Effector CD4-positive, alpha-beta T cell (primary cell): Measurements from ENCODE around the gene SLC4A11. TPM values are rescaled to one million over a fixed set of nuclear protein-coding genes. Genes with fewer than 3 reads are reported as not detected.

Source experiments
- DNase-seq: peaks from one replicate; pipeline ENCODE4 v3.0.0-alpha.2; 2020
- total RNA-seq: gene quantifications from one replicate; lab custom pipeline; 2026; lab: John Stamatoyannopoulos, UW

The SLC4A11 gene
- not detected for total RNA-seq

DNA sequence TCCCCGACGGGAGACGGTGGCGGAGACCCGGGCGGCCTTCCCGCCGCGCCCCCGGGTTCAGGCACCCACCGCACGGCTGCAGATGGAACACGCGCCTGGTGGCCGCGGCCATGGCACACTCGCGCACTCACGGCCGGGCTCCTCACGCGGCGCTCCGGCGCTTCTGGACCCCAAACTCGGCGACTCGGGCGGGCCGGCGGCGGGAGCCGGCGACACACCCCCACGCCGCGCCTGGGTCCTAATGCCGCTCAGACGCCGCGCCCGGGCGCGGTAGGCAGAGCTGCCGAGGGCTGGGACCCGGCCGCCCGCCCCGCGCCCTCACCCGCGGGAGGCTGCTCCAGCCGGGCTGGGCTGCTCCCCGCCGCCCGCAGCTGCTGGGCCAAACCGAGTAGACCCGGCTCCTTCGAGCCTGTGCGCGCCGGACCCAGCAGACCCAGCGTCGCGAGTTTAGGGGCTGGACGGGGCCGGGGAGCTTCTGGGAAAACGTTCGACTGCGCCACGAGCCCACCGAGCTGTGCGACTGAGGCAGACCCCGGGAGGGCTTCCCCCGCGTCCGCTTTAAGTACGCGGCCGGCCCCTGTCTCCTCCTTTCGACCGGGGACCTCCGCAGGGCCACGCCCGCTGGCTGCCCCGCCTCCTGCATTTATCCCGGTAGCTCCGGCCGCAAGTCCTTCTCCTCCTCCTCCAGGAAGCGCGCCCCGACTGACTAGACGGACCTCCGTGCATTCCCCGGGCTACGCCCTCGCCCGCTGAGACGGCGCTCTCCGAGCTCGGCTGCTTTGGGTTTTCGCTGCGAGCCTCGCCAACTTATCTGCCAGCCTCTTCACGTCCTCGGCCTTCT is at the start of gene SLC4A11:
SLC4A11 (minus strand) TSS at position 165 of the 841 bp plus-strand sequence; CDS start at position 112, 53 bp downstream.
- DNase-seq: no peak

DNA sequence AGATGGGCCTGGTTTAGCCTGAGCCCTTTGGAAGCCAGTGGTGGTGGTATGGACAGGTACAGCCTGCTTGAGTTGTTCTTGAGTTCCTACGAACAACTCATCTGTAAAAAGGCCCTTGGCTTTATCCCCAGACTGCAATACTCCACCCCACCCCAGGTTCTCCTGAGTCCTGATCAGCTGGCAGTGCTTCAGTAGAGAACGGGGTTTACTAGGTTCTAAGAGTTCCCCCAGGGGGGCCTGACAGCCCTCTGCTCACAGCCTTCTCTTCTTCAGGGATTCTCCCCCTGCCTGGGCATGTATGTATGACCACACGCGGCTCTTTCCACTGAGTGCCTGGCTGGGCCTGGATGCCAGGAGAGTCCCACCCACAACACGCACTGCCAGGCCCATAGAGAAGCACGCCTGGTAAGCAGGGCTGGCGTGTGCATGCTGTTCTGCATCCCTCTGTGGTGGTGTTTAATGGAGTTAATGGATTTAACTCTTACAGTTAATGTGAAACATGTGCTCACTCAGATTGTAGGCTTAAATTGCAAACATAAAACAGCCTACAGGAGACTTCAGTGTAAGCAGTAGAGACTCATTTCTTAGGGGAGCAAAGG is 44.3 kb upstream of the SLC4A11 start:
- no peak for DNase-seq

DNA sequence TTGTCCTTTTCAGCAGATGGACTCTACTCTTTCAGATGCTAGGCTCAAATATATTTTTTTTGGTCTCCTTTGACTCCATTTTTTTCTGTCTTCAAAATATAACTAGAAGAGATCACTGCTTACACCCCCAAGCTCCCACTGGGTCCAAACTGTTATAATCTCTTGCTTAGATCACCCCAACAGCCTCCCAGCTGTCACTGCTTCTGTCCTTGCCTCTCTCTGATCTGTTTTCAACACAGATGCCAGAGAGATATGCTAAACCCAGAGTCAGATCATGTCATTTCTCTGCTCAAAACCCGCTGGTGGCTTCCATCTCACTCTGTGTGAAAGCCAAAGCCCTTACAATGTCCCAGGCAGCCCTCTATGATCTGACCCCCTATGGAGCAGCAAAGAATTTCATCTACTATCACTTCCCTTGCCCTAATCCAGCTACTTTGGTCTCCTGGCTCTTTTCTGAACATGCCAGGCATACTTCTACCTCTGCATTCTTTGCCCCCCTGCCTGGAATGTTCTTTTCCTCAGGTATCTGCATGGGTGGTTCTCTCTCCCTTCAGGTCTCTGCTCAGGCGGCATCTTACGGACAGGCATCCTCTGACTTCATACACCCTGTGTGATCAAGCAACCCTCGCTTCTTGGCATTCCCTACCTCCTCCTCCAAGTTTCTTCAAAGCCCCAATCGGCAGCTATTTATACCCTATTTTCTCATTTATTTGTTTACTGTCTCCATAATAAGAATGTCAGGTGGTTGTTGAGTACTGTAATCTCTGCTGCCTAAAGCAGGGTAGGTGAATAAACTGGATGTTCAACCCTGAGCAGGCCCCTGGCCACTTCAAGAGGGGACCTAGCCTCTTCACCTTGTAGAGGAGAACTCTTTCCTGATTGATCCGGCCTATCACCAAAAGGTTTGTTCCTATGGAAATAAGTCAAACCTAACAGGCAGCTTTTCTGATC is 43.6 kb upstream of the SLC4A11 start:
- DNase-seq: no peak

DNA sequence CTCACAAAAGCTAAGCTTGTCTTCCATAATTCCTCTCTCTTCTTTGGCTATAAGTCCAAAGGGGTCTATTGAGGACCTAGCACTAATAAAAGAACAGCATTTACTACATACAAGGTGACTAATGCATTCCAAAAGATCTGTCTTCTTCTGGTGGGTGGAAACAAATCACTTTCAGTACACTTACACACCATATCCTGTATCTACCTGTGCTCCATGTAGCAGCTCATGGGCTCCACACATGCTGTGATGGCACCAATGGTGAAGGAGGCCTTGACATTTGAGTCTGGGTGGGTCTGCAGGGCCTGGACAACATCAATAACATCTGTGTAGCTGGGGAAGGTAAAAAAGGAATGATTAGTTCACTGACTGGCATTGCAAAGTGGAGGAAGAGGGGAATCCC is 42.4 kb upstream of the SLC4A11 start:
- DNase-seq: no peak

DNA sequence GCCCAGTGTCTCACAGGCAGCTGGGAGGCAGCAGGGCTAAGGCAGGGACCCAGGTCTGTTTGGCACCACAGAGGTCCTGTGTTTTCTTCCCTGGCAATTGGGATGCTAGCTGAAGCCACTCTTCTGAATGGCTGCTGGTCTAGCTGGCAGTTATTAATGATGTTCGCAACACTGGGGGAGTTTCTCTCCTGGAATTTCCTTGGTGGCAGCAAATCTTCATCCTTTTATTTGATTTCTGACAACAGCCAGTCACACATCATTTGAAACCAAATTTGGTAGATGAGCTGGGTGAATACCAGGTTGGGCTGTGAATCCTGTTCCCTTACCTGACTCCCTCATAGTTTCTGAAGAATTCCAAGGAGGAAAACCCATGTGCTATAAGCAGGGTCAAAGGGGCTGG is 40.8 kb upstream of the SLC4A11 start:
- DNase-seq: no peak

DNA sequence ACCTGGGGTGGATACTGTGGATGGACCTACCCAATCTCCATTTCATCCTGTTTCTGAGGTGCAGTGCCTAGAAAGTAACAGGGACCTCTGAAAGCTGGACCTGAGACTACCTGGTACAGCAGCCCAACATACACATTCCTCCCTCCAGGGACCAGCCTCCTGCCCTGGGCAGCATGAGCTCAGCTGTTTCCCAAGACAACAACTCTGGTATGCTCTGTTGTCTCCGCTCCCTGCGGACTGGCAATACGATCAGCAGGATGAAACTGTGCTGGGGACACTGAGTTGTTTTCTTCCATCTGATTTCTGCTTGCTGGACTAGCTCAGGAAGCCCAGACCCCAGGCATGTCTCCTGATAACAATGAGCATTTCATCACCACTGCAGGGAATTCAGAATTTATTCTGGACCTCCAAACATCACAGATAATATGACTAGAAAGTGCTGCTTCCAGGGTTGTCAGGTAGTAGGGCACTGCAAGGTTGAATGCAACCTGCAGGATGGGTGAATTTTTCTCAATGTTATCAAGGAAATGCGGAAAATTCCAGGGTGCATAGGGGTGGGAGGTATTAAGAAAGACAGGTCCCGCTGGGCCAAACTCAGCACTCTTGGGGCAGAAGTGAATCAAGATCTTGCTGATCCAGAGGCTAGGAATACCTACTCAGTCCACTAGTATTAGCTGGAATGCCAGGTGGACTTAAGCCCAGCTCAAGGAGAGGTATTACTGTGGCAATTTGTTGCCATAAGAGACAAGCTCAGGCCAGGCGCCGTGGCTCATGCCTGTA is 38.9 kb upstream of the SLC4A11 start:
- DNase-seq: no peak

DNA sequence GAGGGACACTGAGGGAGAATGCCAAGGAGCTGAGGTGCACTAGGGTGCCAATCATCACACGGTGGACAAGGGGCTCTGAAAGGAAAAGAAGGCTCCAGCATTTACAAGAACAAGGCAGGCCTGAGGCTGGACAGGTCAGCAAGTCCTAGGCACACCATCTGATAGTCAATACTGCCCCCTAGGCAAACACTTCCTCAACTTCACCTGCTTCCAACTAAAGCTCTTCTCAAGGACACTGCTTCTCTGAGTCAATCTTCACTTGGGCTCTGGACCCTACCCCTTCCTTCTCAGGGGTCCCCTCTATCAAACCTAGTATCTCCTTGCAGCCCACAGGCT is 37.7 kb upstream of the SLC4A11 start:
- DNase-seq: no peak

DNA sequence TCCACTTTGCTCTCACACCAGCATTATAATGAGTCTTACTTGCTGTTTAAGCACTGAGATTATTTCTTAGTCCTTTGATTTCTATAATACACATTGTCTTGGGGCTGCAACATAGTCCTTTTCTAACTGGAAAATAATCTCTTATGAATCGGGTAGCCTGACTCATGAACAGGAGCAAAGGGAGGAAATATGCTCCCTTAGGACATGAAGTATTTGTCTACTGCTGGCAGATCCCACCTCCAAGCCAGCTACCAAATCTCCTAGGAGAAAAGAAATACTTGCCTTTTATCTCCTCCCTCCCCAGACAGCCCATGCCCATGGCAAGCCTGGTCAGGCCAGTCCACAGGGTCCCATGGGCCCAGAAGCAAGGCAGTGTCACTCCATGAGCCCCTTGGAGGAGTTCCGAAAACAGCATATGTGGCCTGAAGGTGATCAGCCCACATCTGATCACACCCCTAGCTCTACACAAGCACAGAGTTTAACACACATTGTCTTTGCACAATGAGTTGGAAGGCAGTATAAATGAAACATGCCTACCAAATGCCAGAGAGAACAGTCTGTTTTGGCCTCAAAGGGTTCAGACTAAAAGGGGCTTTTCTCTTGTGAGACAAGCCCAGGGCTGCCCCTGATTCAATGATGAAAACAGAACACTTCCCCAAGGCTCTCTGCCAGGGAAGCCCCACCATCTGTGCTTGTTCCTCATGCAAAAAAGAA is 37.1 kb upstream of the SLC4A11 start:
- no peak for DNase-seq

DNA sequence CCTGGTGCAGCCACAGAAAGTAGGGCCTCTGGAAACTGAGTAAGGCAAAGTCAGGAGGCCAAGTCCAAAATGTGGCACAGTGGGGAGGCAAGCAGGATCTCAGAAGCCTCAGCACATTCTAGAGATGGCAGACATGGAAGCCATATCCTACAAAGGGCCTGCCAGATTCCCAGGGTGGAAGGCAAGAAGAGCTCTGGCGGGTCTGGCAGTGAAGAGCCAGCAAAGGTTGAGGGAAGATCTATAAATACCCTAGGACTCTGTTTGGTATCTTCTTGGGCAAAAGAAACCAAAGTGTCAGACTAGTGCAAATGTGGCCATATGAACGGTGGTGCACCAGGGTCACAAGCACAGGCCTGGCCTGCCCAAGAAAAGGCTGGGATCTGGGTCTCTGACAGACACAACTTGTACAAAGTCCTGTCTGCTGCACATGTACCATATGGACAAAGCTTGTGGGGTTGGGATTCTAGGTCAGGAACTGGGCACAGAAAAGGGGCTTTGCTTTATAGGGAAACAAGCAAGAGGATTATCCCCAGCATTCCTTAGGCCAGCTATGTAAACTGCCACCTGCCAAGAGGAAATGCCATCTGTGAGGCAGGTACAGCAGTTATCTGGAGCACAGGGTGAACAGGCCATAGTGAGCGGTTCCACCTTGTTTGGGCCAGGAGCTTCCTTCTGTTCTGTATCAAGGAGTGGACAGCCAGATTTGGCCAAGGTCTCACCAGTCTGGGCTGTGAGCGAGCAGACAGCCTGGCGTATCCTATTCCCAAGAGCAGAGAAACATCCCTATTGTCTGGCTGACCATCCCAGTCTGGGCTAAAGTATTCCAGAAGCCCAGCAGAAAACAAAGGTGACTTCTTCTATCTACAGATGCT is 36.3 kb upstream of the SLC4A11 start:
- DNase-seq: no peak

DNA sequence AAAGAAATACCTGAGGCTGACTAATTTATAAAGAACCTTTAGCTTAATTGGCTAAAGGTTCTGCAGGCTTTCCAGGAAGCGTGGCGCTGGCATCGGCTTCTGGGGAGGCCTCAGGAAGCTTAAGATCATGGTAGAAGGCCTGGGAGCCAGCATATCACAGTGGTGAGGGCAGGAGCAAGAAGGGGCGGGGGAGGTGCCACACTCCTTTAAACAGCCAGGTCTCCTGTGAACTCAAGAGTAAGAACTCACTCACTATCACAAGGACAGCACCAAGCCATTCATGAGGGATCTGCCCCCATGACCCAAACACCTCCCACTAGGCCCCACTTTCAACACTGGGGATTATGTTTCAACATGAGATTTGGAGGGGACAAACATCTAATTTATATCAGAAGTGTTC is 34.4 kb upstream of the SLC4A11 start:
- DNase-seq: no peak

DNA sequence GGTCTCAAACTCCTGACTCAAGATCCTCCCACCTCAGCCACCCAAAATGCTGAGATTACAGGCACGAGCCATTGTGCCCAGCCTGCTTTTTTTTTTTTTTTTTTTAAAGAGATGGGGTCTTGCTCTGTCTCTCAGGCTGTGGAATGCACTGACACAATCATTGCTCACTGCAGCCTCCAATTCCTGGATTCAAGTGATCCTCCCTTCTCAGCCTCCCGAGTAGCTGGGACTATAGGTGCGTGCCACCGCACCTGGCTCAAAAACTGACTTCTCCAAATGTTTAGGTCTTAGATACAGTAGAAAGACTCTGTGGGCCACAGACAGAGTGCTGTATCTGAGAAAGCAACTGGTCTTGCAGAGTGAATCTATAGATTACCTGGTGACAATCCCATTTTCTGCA is 31.1 kb upstream of the SLC4A11 start:
- DNase-seq: no peak

DNA sequence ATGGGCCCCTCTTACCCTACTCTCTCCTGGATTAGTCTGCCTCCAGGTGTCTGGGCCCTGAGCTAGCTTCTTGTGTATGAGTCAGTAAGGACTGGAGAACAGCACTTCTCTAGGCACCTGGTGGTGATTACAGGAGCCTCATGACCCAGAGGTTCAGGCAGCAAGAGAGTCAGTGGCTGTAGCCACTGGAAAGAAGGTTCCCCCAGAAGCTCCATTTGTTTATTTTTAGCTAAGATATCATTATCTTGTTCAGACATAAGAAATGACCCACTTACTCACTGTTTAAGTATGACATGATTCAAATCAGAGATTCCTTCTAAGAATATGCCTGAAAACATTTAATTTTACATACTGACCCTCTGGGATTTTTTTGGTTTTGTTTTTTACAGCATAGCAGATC is 23.6 kb upstream of the SLC4A11 start:
- no peak for DNase-seq

DNA sequence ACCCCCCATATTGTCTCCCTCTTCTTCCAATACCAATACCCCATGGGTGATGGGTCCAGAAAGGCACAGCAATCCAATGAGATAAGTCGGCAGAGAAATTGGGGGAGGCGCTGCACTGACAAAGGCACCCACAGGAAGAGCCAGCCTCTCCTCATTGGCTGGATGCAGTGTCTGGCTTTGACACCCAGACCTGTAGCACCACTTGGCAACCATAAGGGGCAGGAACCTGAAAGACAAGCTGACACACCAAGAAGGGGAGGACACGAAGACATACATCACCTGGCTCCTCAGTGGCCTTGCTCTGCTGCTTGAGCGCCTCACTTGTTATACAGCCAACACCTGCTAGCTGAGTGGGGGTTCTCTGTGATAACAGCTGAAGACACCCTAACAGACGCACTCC is 19.4 kb upstream of the SLC4A11 start:
- no peak for DNase-seq

DNA sequence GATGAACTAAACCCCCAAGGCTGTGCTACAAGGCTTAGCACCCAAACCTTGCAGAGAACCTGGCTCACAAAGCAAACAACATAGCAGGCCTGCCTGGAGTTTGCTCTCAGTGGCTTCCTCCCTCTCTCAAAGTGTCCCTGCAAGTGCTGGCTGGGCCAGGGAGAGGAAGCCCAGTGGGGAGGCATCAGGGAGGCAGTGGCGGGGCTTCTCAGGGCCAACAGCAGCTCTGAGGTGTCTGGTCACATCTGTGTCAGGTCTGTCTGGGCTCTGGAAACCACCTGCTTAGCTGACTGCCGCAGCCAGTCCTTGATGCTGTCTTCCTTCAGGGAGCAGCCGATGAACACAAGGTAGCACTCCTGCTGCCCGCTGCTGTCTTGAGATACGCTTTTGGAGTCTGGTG is 16.7 kb upstream of the SLC4A11 start:
- DNase-seq: no peak

DNA sequence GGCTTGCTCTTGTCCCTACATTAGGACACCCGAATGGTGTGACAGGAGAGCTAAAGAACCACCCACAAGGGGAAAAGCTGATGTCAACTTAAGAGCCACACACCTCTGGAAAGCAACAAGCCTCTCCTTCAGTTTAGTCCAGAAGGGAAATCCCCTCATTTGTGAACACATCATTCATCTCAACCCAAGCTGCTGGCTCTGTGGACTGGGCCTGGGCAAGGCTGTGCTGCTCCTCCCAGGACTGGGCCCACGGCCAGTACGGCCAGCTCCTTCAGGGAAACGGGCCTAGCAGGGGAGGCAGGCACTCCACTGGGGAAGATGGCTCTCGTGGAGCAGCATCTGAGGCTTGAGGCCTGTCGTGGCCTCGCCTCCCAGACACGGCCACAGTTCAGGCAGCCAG is 12.8 kb upstream of the SLC4A11 start:
- DNase-seq: no peak

DNA sequence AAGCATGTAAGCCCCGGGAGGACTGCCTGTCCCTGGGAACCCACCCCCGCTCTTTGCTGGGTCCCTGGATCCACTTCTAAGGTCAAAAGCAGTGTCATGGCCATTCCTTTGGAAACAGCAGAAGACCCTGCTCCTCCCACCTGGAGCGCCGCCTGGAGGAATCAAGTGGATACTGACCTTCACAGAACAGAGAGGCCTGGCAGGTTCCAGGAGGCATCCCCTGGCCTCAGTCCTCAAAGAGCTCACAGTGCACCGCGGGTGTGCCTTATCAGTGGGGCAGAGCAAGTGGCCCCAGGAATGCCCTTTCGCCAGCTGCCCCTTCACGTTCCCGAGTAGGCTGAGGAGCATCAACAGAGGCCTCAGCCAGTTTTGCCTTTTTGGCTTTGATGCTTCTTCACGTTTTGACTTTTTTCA is 11.1 kb upstream of the SLC4A11 start:
- no peak for DNase-seq

DNA sequence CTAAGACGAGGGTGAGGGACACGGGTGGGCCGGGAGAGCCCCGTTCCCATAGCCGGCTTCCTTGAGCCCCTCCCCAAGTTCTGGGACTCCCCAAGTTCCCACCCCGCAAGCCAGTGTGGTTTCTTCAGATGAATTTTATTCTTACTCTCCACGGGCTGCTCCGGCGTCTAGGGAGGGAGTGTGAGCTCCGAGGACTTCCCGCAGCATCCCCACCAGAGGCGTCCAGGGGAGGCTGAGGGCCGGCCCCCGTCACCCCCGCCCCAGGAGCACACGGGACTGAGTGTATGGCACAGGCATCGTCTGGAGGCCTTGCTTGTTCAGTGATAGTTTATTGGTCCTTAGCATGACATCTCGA is 10.0 kb upstream of the SLC4A11 start:
- DNase-seq: no peak

DNA sequence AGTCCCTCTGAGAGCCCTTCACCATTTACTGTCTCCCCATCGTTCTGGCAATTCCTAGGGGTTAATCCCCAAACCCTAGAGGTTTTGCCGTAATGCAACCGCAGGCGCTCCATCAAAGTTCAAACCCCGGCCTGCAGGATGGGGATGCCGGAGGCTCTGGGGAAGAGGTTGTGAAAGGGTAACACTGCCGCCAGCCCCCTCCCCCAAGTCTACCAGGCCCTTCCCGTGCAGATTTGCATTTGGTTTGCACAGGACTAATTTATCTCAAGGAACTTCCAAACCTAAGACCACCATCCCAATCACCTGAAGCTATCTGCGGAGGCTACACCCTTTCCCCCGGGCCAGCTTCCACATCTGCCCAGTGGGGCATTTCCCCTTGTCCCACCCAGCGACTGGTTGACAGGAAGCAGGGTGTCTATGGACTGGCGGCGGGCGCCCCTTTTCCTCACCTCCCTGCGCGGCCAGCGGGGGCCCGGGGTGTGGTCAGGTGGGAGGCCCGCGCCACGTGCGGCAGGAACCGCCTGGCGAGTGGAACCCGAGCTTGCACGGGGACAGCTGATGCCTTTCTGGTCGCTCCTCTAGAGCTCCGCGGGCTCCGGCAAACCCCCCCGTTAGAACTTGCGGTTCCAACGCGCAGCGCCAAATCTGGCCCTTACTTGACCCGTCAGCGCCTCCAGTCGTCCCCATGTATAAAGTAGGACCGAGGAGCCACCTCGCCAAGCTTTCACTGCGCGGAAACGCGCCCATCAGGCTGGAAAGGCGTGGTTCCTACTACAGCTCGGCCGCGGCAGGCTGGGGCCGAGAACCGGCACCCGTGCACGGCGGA is 9.4 kb upstream of the SLC4A11 start:
- no peak for DNase-seq

DNA sequence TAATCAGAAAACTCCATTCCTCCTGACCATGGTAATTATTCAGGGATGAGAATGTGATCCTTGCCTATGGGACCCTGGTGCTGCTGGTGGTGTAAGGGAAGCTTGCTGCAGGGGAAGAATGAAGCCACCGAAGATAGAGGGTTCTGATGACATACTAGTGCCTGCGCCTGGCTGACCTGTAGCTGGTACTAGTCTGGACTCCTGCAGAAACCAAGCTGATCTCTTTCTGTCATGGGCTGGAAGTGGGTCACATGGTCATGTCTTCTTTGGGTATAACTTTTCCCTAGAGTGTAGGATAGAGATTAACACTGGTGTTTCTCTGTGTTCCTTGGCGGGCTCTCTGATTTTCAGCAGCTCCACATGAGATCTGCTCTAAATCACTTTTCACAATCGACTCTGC is 8.6 kb upstream of the SLC4A11 start:
- DNase-seq: no peak

DNA sequence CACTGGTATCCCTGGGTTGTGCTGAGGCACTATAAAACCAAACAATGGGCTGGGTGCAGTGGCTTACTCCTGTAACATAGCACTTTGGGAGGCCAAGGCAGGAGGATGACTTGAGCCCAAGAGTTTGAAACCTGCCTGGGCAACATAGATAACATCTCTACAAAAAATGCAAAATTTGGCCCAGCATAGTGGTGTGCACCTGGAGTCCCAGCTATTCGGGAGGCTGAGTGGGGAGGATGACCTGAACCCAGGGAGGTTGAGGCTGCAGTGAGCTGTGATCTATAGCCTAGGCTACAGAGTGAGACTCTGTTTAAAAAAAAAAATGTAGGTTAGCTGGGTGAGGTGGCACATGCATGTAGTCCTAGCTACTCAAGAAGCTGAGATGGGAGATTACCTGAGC is 7.7 kb upstream of the SLC4A11 start:
- no peak for DNase-seq
